Neuronal stem cell (in vitro differentiated cells): Measurements from ENCODE around the gene HOXA3.
A peak's percentile ranks its signal among the peaks of the same experiment; 100 is the strongest.

Experiments used
- DNase-seq: peaks from one replicate; pipeline ENCODE4 v3.0.0-alpha.2; 2013; ENCODE audit warnings: low spot score
- H2AFZ ChIP-seq: one replicate; pipeline ENCODE4 v1.6.1; 2013; ENCODE audit warnings: mild to moderate bottlenecking, low read length, inconsistent platforms
- H2AK5ac ChIP-seq: 2 replicates; pipeline ENCODE4 v1.6.1; 2013; ENCODE audit warnings: low read depth, mild to moderate bottlenecking, inconsistent platforms, low read length, moderate library complexity, mixed read lengths
- H2BK120ac ChIP-seq: 2 replicates; pipeline ENCODE4 v1.6.1; 2013; ENCODE audit warnings: low read depth, mild to moderate bottlenecking, inconsistent platforms, low read length, moderate library complexity, mixed read lengths
- H2BK12ac ChIP-seq: one replicate; pipeline ENCODE4 v1.6.1; 2013; ENCODE audit warnings: low read length, inconsistent platforms
- H2BK15ac ChIP-seq: 2 replicates; pipeline ENCODE4 v1.6.1; 2013; ENCODE audit warnings: mild to moderate bottlenecking, low read length, inconsistent platforms, mixed read lengths
- H2BK5ac ChIP-seq: one replicate; pipeline ENCODE4 v1.6.1; 2013; ENCODE audit warnings: inconsistent platforms, mild to moderate bottlenecking, low read length, moderate library complexity
- H3K14ac ChIP-seq: one replicate; pipeline ENCODE4 v1.6.1; 2013; ENCODE audit warnings: low read length, inconsistent platforms
- H3K18ac ChIP-seq: 2 replicates; pipeline ENCODE4 v1.6.1; 2013; ENCODE audit warnings: low read length, inconsistent platforms
- H3K23ac ChIP-seq: 2 replicates; pipeline ENCODE4 v1.6.1; 2013; ENCODE audit warnings: low read depth, mild to moderate bottlenecking, mixed read lengths, low read length, inconsistent platforms; ENCODE audit not compliant: poor library complexity
- H3K27ac ChIP-seq: replicated peaks from 3 replicates; pipeline ENCODE4 v1.5.1; 2013; ENCODE audit warnings: low read length, inconsistent platforms
- H3K27me3 ChIP-seq, 3 experiments: 2 replicates each; pipeline ENCODE4 v1.6.1; 2013; ENCODE audit warnings: low read length in 3 of 3, mild to moderate bottlenecking in 2 of 3, inconsistent platforms in 1 of 3, low read depth in 1 of 3, mixed read lengths in 1 of 3, moderate library complexity in 1 of 3; ENCODE audit not compliant: control insufficient read depth in 3 of 3, insufficient read depth in 3 of 3
- H3K36me3 ChIP-seq, 2 donors: replicated peaks in 1 of 2; 2 replicates each; pipeline ENCODE4 v1.6.1; 2013; ENCODE audit warnings: low read length in 2 of 2; ENCODE audit not compliant: control insufficient read depth in 2 of 2, insufficient read depth in 2 of 2
- H3K4ac ChIP-seq: 2 replicates; pipeline ENCODE4 v1.6.1; 2013; ENCODE audit warnings: inconsistent platforms, mild to moderate bottlenecking, low read length, moderate library complexity
- H3K4me1 ChIP-seq, 2 donors: 1 replicate in 1 of 2; 2 replicates in 1 of 2; pipeline ENCODE4 v1.6.1; 2013; ENCODE audit warnings: low read length in 2 of 2, low read depth in 1 of 2; ENCODE audit not compliant: control insufficient read depth in 2 of 2, insufficient read depth in 1 of 2
- H3K4me2 ChIP-seq: one replicate; pipeline ENCODE4 v1.6.1; 2013; ENCODE audit warnings: mild to moderate bottlenecking, low read length, inconsistent platforms; ENCODE audit not compliant: insufficient read depth, poor library complexity, severe bottlenecking
- H3K4me3 ChIP-seq, 2 donors: 2 replicates each; pipeline ENCODE4 v1.5.1; 2013; ENCODE audit warnings: low read length in 2 of 2, mild to moderate bottlenecking in 2 of 2, inconsistent platforms in 1 of 2, moderate library complexity in 1 of 2
- H3K79me1 ChIP-seq: one replicate; pipeline ENCODE4 v1.6.1; 2013; ENCODE audit warnings: low read depth, mild to moderate bottlenecking, inconsistent platforms, low read length, moderate library complexity
- H3K9ac ChIP-seq: one replicate; pipeline ENCODE4 v1.6.1; 2013; ENCODE audit warnings: mild to moderate bottlenecking, low read depth, low read length, inconsistent platforms; ENCODE audit not compliant: poor library complexity
- H3K9me3 ChIP-seq, 2 donors: replicated peaks in 1 of 2; 2 replicates each; pipeline versions ENCODE3 to v1.6.1; 2013; ENCODE audit warnings: low read length in 2 of 2, mild to moderate bottlenecking in 2 of 2, inconsistent platforms in 1 of 2, low read depth in 1 of 2, mixed read lengths in 1 of 2, moderate library complexity in 1 of 2; ENCODE audit not compliant: control insufficient read depth in 2 of 2, insufficient read depth in 1 of 2
- H4K8ac ChIP-seq: one replicate; pipeline ENCODE4 v1.6.1; 2013; ENCODE audit warnings: low read depth, mild to moderate bottlenecking, inconsistent platforms, low read length, moderate library complexity
- H4K91ac ChIP-seq: one replicate; pipeline ENCODE4 v1.6.1; 2013; ENCODE audit warnings: low read length, low read depth, mild to moderate bottlenecking, inconsistent platforms; ENCODE audit not compliant: poor library complexity
- WGBS, 2 donors: extraction: QIAGEN DNeasy Blood & Tissue Kit; methylation state at CpG; one replicate each; pipeline ENCODE4 v1.1.7; 2013; ENCODE audit warnings: missing lambda C conversion rate in 2 of 2, mixed read lengths in 1 of 2; ENCODE audit not compliant: insufficient read length in 2 of 2, insufficient replicate concordance in 1 of 2; ENCODE audit errors: extremely low coverage in 2 of 2; 5-methylcytosine and 5-hydroxymethylcytosine counted together

HOXA3 gene

DNA sequence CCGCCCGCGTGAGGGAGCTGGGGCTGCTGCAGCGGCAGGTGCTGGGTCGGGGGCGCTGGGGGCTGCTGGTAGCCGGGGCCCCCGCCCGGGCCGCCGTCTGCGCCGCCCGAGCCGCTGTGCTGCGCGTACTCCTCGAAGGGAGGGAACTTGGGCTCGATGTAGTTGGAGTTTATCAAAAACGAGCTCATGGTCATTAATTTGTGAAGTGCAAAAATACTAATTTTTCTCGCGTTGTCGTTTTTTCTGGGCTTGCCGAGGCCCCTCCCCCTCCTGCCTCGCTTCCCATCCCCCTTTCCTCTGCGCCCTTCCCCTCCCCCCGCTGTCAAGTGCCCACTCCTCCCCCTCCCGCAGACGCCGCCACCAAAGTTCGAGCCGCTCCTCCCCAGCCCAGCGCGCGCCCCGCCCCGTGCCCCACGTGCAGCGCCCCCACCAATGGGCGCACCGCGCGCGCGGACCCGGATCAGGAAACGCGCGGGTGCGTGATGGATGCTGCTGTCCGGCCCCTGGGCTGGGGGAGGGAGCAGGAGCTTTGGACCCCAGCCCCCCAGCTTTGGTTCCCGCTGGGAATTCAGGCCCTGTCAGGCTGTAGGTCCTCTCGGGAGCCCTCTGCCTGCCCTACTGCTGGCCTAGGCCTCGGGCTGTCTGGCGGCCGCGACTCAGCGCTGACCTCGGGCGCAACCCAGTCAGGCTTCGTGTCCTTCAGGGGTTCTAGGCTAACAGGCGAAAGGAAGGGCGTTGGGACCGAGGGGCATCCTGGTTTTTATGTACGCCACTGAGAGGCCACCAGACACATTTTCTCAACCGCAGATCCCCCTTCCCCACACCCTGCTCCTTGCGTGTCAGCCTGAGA lies 21.6 kb downstream of the HOXA3 start, which contains the start of gene HOXA4:
Gene HOXA4 (minus strand): TSS at position 218 of the 850 bp plus-strand sequence. CDS start 24 bp downstream, at position 194.
- Histone ChIP-seq H3K4me2 (peak within 1 kb of the TSS; percentile 61), H2AK5ac (no peak within 1 kb of the TSS), H3K27me3 (peaks cover 22 to 100% (median 92%) of the 10 kb centered on the region in 3 experiments), H3K36me3 (no peaks in the 10 kb centered on the region), H4K91ac (no peak within 1 kb of the TSS), H2BK5ac (no peak within 1 kb of the TSS), H3K4me1 (peaks cover 0 to 3% of the 10 kb centered on the region in 2 donors), H2BK120ac (no peak within 1 kb of the TSS), H3K9ac (no peak within 1 kb of the TSS), H4K8ac (no peak within 1 kb of the TSS), H3K9me3 (peaks cover 0 to 8% of the 10 kb centered on the region in 2 donors), H3K27ac (no peak within 1 kb of the TSS), H3K14ac (no peak within 1 kb of the TSS), H2AFZ (peak within 1 kb of the TSS; percentile 98), H3K23ac (peak within 1 kb of the TSS; percentile 13), H2BK15ac (no peak within 1 kb of the TSS), H3K79me1 (no peaks in the 10 kb centered on the region), H3K4me3 (peak within 1 kb of the TSS; percentile 53 to 71), H3K18ac (peak within 1 kb of the TSS; percentile 51), H3K4ac (no peak within 1 kb of the TSS), H2BK12ac (no peak within 1 kb of the TSS)
- no CpG with 5 or more reads among the region's 67 CpGs for WGBS, 2 donors
- no peak for DNase-seq

GRCh38 chr7:27129729-27130539 lies 22.4 kb downstream of the HOXA3 start:
- H2BK15ac ChIP-seq, result no peak overlapping the region
- H4K8ac ChIP-seq, result no peak overlapping the region
- no peak overlapping the region for H3K23ac ChIP-seq
- H3K27me3 ChIP-seq, result peaks cover 23 to 100% (median 93%) of the 10 kb centered on the region in 3 experiments
- peak overlapping the region; percentile 98 for H2AFZ ChIP-seq
- H3K4me3 ChIP-seq, result no peak overlapping the region
- H2BK120ac ChIP-seq, result no peak overlapping the region
- H3K4me1 ChIP-seq, result peaks cover 0 to 3% of the 10 kb centered on the region in 2 donors
- H2BK12ac ChIP-seq, result no peak overlapping the region
- no peak overlapping the region for H2BK5ac ChIP-seq
- WGBS, 2 donors, result no CpG with 5 or more reads among the region's 72 CpGs
- H3K36me3 ChIP-seq, result no peaks in the 10 kb centered on the region
- no peak overlapping the region for H3K27ac ChIP-seq
- H3K18ac ChIP-seq, result no peak overlapping the region
- H3K14ac ChIP-seq, result no peak overlapping the region
- no peak overlapping the region for H2AK5ac ChIP-seq
- peak overlapping the region; percentile 54 for H3K4me2 ChIP-seq
- no peak overlapping the region for H3K9ac ChIP-seq
- no peak for DNase-seq
- H3K79me1 ChIP-seq, result no peaks in the 10 kb centered on the region
- H4K91ac ChIP-seq, result no peak overlapping the region
- H3K4ac ChIP-seq, result no peak overlapping the region
- H3K9me3 ChIP-seq, result peaks cover 0 to 8% of the 10 kb centered on the region in 2 donors

DNA sequence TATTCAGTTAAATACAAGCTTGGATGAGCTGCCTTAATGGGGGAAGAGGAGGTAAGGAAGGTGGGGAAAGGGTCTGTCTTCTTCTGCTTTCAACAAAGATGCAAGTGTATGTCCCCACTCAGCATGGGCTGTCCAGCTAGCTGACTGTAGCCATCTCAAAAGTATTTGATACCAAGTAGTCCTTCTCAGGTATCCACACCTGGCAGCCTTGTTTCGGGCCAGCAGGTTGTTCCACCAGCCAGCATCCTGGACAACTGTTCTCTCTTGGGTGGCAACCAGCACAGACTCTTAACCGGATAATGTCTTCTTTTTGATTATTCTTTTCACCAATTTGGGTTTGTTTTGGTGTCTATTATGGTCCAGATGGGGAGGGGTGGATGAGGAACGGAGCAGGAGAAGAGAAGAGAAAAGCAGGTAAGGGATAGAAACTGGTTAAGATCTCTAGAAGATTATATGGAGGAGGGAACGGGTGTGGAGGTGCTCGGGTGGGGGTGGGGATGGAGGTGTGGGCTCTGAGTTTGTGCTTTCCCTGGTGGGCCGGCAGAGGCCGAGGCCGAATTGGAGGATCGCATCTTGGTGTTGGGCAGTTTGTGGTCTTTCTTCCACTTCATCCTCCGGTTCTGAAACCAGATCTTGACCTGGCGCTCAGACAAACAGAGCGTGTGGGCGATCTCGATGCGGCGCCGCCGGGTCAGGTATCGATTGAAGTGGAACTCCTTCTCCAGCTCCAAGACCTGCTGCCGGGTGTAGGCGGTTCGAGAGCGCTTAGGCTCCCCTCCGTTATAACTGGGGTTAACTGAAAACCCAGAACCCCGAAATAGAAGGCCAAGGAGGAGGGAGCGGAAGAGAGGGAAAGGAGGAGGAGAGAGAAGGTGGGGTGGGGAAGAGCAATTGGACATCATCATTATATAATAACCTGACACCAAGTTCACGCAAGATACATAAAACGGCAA lies 23.3 kb downstream of the HOXA3 start:
- Histone ChIP-seq H3K14ac (no peak overlapping the region), H3K27ac (no peak overlapping the region), H2AFZ (no peak overlapping the region), H3K36me3 (no peaks in the 10 kb centered on the region), H3K79me1 (no peaks in the 10 kb centered on the region), H3K9ac (no peak overlapping the region), H3K23ac (no peak overlapping the region), H3K9me3 (peaks cover 0 to 8% of the 10 kb centered on the region in 2 donors), H2BK120ac (no peak overlapping the region), H2BK5ac (no peak overlapping the region), H4K8ac (no peak overlapping the region), H3K4me1 (peaks cover 0 to 3% of the 10 kb centered on the region in 2 donors), H3K18ac (no peak overlapping the region), H2BK15ac (no peak overlapping the region), H4K91ac (no peak overlapping the region), H3K4ac (no peak overlapping the region), H3K27me3 (peaks cover 31 to 100% (median 95%) of the 10 kb centered on the region in 3 experiments), H3K4me2 (no peak overlapping the region), H2AK5ac (no peak overlapping the region), H3K4me3 (no peak overlapping the region), H2BK12ac (no peak overlapping the region)
- no CpG with 5 or more reads among the region's 28 CpGs for WGBS, 2 donors
- no peak for DNase-seq
